ENCODE data around the gene ACAN.

ACAN gene

GRCh38 chr15:88803241-88803919 lies at the start of gene ACAN:
Gene ACAN (plus strand): TSS chr15:88803436. CDS start chr15:88836207, 32,771 bp downstream.
- Mint-ChIP-seq H3K27ac (no peak within 1 kb of the TSS), H3K9me3 (no peaks in the 10 kb centered on the region), H3K27me3 (ENCODE audit: low read depth) (peaks cover 64% of the 10 kb centered on the region), H3K4me1 (ENCODE audit: low read depth) (no peaks in the 10 kb centered on the region), H3K4me3 (no peak within 1 kb of the TSS), H3K36me3 (ENCODE audit: low read depth) (peaks cover 2% of the 10 kb centered on the region)

- Mint-ChIP-seq H3K9me3 (no peaks in the 10 kb centered on the region), H3K27me3 (ENCODE audit: low read depth) (peaks cover 20% of the 10 kb centered on the region), H3K4me3 (no peak overlapping the region), H3K27ac (no peak overlapping the region), H3K36me3 (ENCODE audit: low read depth) (no peaks in the 10 kb centered on the region), H3K4me1 (ENCODE audit: low read depth) (no peaks in the 10 kb centered on the region)
Observed at GRCh38 chr15:88756521-88756920, 46.7 kb upstream of the ACAN start.

GRCh38 chr15:88756921-88757320 lies 46.3 kb upstream of the ACAN start:
- Mint-ChIP-seq H3K4me1 (ENCODE audit: low read depth) (no peaks in the 10 kb centered on the region), H3K27ac (no peak overlapping the region), H3K36me3 (ENCODE audit: low read depth) (no peaks in the 10 kb centered on the region)

GRCh38 chr15:88759872-88760271 lies 43.4 kb upstream of the ACAN start:
- H3K27ac Mint-ChIP-seq = no peak overlapping the region

More at GRCh38 chr15:88756921-88757320, 46.3 kb upstream of the ACAN start:
- H3K9me3 Mint-ChIP-seq = no peaks in the 10 kb centered on the region
- H3K27me3 Mint-ChIP-seq (ENCODE audit: low read depth) = peaks cover 16% of the 10 kb centered on the region
- no peak overlapping the region for H3K4me3 Mint-ChIP-seq

GRCh38 chr15:88764448-88764847 lies 38.8 kb upstream of the ACAN start:
- Mint-ChIP-seq H3K4me3 (no peak overlapping the region), H3K27me3 (ENCODE audit: low read depth) (peaks cover 14% of the 10 kb centered on the region)

More at GRCh38 chr15:88759872-88760271, 43.4 kb upstream of the ACAN start:
- H3K36me3 Mint-ChIP-seq (ENCODE audit: low read depth) = no peaks in the 10 kb centered on the region
- H3K27me3 Mint-ChIP-seq (ENCODE audit: low read depth) = peaks cover 4% of the 10 kb centered on the region
- H3K4me1 Mint-ChIP-seq (ENCODE audit: low read depth) = no peaks in the 10 kb centered on the region
- H3K4me3 Mint-ChIP-seq = no peak overlapping the region
- H3K9me3 Mint-ChIP-seq = no peaks in the 10 kb centered on the region

GRCh38 chr15:88765212-88765611 lies 38.0 kb upstream of the ACAN start:
- peaks cover 22% of the 10 kb centered on the region for H3K27me3 Mint-ChIP-seq (ENCODE audit: low read depth)
- no peaks in the 10 kb centered on the region for H3K4me1 Mint-ChIP-seq (ENCODE audit: low read depth)
- H3K36me3 Mint-ChIP-seq (ENCODE audit: low read depth) = no peaks in the 10 kb centered on the region
- no peak overlapping the region for H3K4me3 Mint-ChIP-seq
- no peak overlapping the region for H3K27ac Mint-ChIP-seq
- H3K9me3 Mint-ChIP-seq = peaks cover 4% of the 10 kb centered on the region

More at GRCh38 chr15:88764448-88764847, 38.8 kb upstream of the ACAN start:
- no peaks in the 10 kb centered on the region for H3K4me1 Mint-ChIP-seq (ENCODE audit: low read depth)
- H3K27ac Mint-ChIP-seq = no peak overlapping the region
- H3K36me3 Mint-ChIP-seq (ENCODE audit: low read depth) = no peaks in the 10 kb centered on the region
- H3K9me3 Mint-ChIP-seq = no peaks in the 10 kb centered on the region

- Mint-ChIP-seq H3K4me3 (no peak overlapping the region), H3K4me1 (ENCODE audit: low read depth) (no peaks in the 10 kb centered on the region), H3K9me3 (peaks cover 11% of the 10 kb centered on the region), H3K27me3 (ENCODE audit: low read depth) (peaks cover 38% of the 10 kb centered on the region), H3K27ac (no peak overlapping the region), H3K36me3 (ENCODE audit: low read depth) (no peaks in the 10 kb centered on the region)
Observed at GRCh38 chr15:88769161-88769971, 33.9 kb upstream of the ACAN start.

- H3K4me3 Mint-ChIP-seq = no peak overlapping the region
- no peaks in the 10 kb centered on the region for H3K36me3 Mint-ChIP-seq (ENCODE audit: low read depth)
- no peaks in the 10 kb centered on the region for H3K4me1 Mint-ChIP-seq (ENCODE audit: low read depth)
Observed at GRCh38 chr15:88775776-88776175, 27.5 kb upstream of the ACAN start.

GRCh38 chr15:88776646-88777045 lies 26.6 kb upstream of the ACAN start:
- Mint-ChIP-seq H3K9me3 (peaks cover 5% of the 10 kb centered on the region), H3K4me3 (no peak overlapping the region), H3K4me1 (ENCODE audit: low read depth) (no peaks in the 10 kb centered on the region)

More at GRCh38 chr15:88775776-88776175, 27.5 kb upstream of the ACAN start:
- no peak overlapping the region for H3K27ac Mint-ChIP-seq
- H3K27me3 Mint-ChIP-seq (ENCODE audit: low read depth) = peaks cover 12% of the 10 kb centered on the region
- peaks cover 9% of the 10 kb centered on the region for H3K9me3 Mint-ChIP-seq

GRCh38 chr15:88779944-88780343 lies 23.3 kb upstream of the ACAN start:
- Mint-ChIP-seq H3K4me1 (ENCODE audit: low read depth) (no peaks in the 10 kb centered on the region), H3K9me3 (peaks cover 5% of the 10 kb centered on the region), H3K27me3 (ENCODE audit: low read depth) (peaks cover 10% of the 10 kb centered on the region), H3K36me3 (ENCODE audit: low read depth) (no peaks in the 10 kb centered on the region), H3K4me3 (no peak overlapping the region), H3K27ac (no peak overlapping the region)

More at GRCh38 chr15:88776646-88777045, 26.6 kb upstream of the ACAN start:
- H3K36me3 Mint-ChIP-seq (ENCODE audit: low read depth) = no peaks in the 10 kb centered on the region
- H3K27me3 Mint-ChIP-seq (ENCODE audit: low read depth) = peaks cover 4% of the 10 kb centered on the region
- H3K27ac Mint-ChIP-seq = no peak overlapping the region

- Mint-ChIP-seq H3K27ac (no peak overlapping the region), H3K4me1 (ENCODE audit: low read depth) (no peaks in the 10 kb centered on the region), H3K27me3 (ENCODE audit: low read depth) (peaks cover 22% of the 10 kb centered on the region), H3K4me3 (no peak overlapping the region), H3K9me3 (no peaks in the 10 kb centered on the region), H3K36me3 (ENCODE audit: low read depth) (no peaks in the 10 kb centered on the region)
Observed at GRCh38 chr15:88782465-88782864, 20.8 kb upstream of the ACAN start.

GRCh38 chr15:88785217-88785616 lies 18.0 kb upstream of the ACAN start:
- no peaks in the 10 kb centered on the region for H3K4me1 Mint-ChIP-seq (ENCODE audit: low read depth)
- H3K9me3 Mint-ChIP-seq = no peaks in the 10 kb centered on the region
- no peak overlapping the region for H3K27ac Mint-ChIP-seq
- no peaks in the 10 kb centered on the region for H3K36me3 Mint-ChIP-seq (ENCODE audit: low read depth)
- H3K4me3 Mint-ChIP-seq = no peak overlapping the region
- H3K27me3 Mint-ChIP-seq (ENCODE audit: low read depth) = peaks cover 22% of the 10 kb centered on the region

- peaks cover 30% of the 10 kb centered on the region for H3K27me3 Mint-ChIP-seq (ENCODE audit: low read depth)
- no peaks in the 10 kb centered on the region for H3K4me1 Mint-ChIP-seq (ENCODE audit: low read depth)
- H3K36me3 Mint-ChIP-seq (ENCODE audit: low read depth) = no peaks in the 10 kb centered on the region
- no peaks in the 10 kb centered on the region for H3K9me3 Mint-ChIP-seq
- H3K27ac Mint-ChIP-seq = no peak overlapping the region
- H3K4me3 Mint-ChIP-seq = no peak overlapping the region
Observed at GRCh38 chr15:88788036-88788435, 15.2 kb upstream of the ACAN start.

GRCh38 chr15:88788816-88789215 lies 14.4 kb upstream of the ACAN start:
- Mint-ChIP-seq H3K4me3 (no peak overlapping the region), H3K27me3 (ENCODE audit: low read depth) (peaks cover 35% of the 10 kb centered on the region), H3K36me3 (ENCODE audit: low read depth) (no peaks in the 10 kb centered on the region), H3K27ac (no peak overlapping the region), H3K4me1 (ENCODE audit: low read depth) (no peaks in the 10 kb centered on the region), H3K9me3 (no peaks in the 10 kb centered on the region)

GRCh38 chr15:88790486-88790885 lies 12.8 kb upstream of the ACAN start:
- no peak overlapping the region for H3K4me3 Mint-ChIP-seq
- H3K27ac Mint-ChIP-seq = no peak overlapping the region
- H3K36me3 Mint-ChIP-seq (ENCODE audit: low read depth) = no peaks in the 10 kb centered on the region
- no peaks in the 10 kb centered on the region for H3K9me3 Mint-ChIP-seq
- H3K4me1 Mint-ChIP-seq (ENCODE audit: low read depth) = no peaks in the 10 kb centered on the region
- peaks cover 36% of the 10 kb centered on the region for H3K27me3 Mint-ChIP-seq (ENCODE audit: low read depth)
